ENCODE measurements around the gene MAML2.

The MAML2 gene

DNA sequence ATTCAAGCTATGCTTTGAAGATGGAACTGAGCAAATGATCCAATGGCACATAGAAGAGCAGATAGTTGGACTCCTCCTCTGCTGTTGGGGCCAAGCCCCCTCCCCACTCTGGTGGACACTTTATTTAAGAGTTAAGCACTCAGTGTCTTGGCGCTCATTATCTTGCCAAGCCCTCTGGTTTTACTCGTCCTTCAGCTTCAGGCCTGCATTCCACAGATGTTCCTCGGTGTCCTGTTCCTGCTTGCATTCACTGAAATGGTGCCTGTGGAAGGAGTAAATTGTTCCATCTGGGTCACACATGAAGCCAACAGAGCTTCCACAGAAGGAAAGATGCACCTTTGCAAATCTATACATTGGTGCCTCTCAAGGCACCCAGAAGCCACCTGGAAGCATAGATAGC, 26.1 kb downstream of the MAML2 start:
- no peak for DNase-seq

- DNase-seq, result no peak
These were observed 27.5 kb downstream of the MAML2 start for GRCh38 chr11:96315476-96315875.

DNA sequence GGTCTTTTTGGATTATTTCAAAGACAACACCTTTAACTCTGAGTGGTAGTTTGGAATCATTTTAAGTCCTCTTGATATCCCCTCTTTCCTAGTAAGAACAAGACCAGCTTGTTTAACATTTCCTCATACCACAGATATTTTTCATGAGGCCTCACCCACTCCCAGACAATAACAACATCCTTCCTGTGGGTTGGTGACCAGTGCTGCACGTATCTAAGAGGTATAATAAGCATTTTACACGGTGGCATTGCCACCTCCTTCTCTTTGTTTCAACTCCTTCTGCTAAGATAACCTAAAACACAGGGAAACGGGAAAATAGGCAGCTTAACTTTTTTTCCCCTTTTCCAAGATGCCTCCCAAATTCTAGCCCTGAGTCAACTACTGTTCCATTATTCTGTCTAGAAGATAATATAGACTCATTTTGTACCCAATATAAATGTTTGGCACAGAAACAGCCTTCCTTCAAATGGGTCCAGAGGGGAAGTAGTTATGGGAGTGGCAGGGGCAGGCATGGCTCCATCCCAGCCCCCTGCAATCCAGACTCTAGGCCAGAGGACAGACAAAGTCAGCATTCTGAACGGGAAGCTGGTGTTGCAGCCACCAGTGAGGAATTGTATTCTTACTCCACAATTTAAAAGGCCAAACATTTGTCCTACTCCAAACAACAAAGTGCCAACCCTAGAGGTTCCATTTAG, 28.5 kb downstream of the MAML2 start:
- no peak for DNase-seq

GRCh38 chr11:96313163-96313562, 29.8 kb downstream of the MAML2 start:
- no peak for DNase-seq

DNA sequence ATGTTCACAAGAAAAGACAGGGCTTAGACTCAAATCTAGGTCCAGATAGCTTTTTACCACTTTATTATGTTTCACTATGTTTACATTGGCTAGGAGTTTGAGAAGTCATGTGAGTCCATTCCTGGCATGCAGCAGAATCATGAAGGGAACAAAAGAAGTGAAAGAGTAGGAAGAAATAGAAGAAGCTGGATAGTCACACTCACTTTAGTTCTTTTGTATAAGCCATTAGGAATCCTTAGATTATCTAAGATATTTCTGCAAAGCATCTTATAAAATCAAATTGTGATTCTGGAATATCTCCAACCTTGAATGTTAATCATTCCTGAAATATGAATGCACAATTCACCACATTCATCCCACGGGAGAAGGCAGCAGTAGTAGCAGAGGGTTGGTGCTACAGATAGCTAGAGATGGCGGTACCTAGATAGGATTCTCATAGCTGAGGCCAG, 31.9 kb downstream of the MAML2 start:
- no peak for DNase-seq

DNA sequence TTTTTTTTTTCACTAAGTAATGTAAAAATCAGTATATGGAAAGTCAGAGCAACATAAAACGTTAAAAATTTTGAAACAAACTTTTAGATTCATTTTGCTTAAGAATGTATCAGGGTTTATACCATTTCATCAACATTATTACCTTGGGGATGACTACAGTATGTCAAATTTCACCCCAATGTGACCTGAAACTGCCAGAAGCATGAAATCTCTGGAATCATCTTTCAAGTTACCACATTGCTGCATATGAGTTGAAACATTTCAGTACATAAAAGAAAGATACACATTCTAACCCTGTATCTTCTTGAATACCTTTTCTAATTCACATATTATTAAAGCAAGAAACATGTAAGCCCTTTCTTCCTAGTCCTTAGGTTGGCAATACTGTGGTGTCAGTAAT, 32.8 kb downstream of the MAML2 start:
- DNase-seq, result no peak

- DNase-seq, result no peak
These were observed 33.4 kb downstream of the MAML2 start for GRCh38 chr11:96309643-96310017.

DNA sequence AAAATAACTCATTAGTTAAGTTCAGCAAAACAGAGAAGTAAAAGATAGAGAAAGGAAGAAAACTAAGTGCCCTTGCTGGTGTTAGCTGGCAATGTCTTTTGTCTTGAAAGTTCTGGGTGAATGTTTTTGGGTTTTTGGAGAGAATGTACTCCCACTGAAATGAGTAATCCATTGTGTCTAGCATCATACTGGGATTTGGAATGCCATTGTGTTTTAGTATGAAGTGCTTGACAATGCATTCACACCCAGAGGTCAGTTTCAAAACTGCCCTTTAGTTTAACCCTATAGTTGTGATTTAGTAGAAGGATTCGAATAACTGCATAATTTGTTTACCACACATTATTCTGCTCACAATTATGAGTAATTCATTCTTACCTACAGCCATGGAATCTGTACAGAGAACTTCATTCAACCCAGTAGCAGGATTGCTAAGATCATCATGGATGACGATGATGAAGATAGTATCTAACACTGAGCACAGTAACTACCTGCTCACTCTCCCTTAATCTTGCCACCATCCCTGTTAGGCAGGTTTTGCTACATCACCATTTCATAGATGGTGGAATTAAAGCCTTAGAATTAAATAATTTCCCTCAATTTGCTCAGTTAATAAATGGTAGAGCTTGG, 33.9 kb downstream of the MAML2 start:
- DNase-seq, result no peak

- DNase-seq, result no peak
These were observed 35.2 kb downstream of the MAML2 start for GRCh38 chr11:96307776-96308140.

GRCh38 chr11:96306933-96307775, 35.8 kb downstream of the MAML2 start:
- peak; percentile 77 for DNase-seq

DNA sequence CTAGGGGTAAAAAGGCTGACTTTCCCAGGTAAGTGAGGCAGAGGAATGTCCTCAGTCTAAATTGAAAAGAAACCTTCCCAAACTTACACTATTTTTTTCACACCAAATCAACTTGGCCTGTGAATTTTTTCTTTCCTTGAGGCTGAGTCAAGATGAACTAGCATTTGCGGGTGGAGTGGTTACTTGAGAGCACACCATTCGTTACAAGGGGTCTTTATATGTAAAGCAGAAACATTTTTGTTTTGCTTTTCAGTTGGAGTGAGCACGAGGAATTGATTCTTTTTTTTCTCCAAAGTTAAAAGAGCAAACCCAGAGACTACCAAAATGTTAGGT, 36.4 kb downstream of the MAML2 start:
- DNase-seq, result no peak

- no peak for DNase-seq
These were observed 36.9 kb downstream of the MAML2 start for GRCh38 chr11:96306071-96306470.

DNA sequence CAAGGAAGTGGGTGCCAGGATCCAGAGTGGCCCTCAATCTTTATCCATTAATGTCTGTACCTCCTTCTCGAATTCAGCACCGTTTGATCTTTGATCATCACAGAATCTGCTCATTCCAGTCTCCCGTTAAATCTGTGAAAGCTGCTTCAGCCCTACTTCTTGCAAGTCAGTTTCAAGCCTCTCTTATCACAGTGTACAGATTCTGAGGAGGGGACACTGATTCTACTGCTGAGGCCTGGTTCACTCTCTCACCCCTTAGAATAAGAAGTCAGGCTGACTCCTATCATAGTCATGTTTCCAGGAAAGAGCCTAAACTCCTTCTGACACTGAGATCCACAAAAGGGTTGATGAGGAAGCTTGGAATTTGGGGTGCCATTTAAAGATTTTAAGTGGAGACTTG, 39.0 kb downstream of the MAML2 start:
- no peak for DNase-seq

DNA sequence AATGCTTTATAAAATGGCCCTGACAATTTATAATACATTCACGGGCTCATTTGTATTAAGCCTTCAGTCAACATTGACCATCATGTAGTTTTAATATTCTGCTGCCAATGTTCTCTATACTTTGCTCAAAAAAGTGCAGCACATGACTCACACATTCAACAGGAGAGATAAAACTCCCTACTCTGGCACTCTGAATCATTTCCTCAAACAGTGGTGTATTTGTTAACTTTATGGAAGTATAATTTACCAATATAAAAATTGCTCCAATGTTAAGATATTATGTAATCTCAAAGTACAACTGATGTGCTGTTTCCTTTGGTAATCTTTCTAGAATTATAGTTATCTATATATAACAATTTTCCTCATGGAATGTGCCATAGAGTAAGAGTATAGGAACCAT, 39.9 kb downstream of the MAML2 start:
- no peak for DNase-seq

DNA sequence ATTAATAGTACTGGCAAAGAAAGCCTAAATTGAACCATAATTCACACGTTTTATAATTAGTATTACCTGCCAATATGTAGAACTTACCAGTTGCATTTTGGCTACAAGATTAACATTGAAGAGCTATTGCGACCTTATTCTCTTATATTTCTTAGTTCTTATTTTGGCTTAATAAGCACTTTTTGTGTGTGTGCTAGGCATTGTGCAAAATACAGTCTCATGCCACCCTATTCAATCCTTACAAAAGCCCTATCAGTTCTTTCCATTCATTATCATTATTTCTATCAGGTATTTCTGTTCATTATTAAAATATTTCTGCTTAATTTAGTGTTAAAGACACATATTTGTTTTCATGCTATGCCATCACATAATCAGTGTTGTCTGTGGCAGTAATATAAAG, 41.2 kb downstream of the MAML2 start:
- no peak for DNase-seq

GRCh38 chr11:96299155-96299888, 43.7 kb downstream of the MAML2 start:
- no peak for DNase-seq

- DNase-seq, result no peak
These were observed 47.6 kb downstream of the MAML2 start for GRCh38 chr11:96295369-96295768.

GRCh38 chr11:96294289-96294688, 48.7 kb downstream of the MAML2 start:
- DNase-seq, result no peak

GRCh38 chr11:96293598-96294021, 49.4 kb downstream of the MAML2 start:
- no peak for DNase-seq

GRCh38 chr11:96293109-96293508, 49.9 kb downstream of the MAML2 start:
- DNase-seq, result no peak

DNA sequence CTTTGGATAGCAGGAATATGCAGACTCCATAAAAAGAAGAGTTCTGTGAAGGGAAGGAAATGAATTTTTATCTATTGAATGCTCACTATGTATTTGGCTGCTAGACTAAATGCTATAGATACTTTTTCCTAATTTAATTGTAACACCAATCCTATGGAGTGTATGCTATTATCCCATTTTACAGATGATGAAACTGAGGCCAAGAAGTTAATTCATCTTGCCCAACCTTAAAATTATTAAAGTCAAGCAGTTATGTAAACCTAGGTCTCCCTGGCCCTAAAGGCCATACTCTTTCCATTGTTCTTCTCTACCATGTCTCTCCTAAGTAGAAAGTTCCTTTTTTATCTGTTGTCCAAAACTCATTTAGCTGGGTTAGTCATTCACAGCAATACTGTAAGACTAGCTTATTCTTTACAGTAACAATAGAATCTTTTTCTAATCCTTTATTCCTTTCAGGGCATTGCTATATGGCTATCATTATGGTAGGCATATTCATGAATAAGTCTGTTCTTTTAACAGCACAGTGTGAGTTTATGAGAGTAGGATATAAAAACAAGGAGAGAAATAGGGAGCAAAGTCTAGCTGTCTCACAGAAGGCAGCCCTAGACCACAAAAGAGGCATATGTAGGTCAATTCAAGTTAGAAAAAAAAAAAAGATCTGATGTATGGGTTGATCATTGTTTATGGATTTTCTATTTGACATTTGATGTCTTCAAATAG, 50.5 kb downstream of the MAML2 start:
- no peak for DNase-seq

DNA sequence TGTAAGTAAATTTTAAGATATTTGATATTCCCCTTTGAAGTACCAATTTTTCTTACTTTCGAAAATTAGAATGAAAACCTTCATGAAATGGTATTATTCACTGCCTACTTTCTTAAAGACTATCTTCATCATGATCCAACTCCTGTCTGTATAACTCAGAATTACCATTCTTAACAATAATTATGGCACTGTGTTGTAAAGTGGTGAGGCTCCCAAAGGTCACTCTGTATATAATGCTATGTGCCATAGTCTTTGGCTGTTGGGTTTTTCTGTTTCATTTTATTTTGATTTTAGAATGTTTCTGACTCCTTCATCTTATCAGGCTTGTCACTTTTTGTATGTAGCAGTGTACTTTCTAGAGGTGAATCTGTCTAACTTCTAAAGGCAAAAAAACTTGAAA, 52.4 kb downstream of the MAML2 start:
- DNase-seq, result no peak

GRCh38 chr11:96290031-96290430, 53.0 kb downstream of the MAML2 start:
- no peak for DNase-seq

All from right forelimb (tissue), 1 donor.